T-helper 2 cell treated with Interferon-gamma antibody and Interleukin-4, amounts not matched to agents 5 μg/mL and 100 μg/mL, for 36 hours (primary cell): Measurements from ENCODE around the gene DAPK1.
"Not testable (repeated sequence)": the region's sequence is repeated elsewhere in the genome, so short reads cannot be mapped to it uniquely, and the experiment has no call there.

Experiments used
- DNase-seq: peaks from one replicate; pipeline ENCODE4 v3.0.0; 2021; ENCODE audit warnings: low spot score
- H3K27ac Mint-ChIP-seq: one replicate; pipeline ENCODE4 v1.8.0; 2021; ENCODE audit warnings: mild to moderate bottlenecking, mixed read lengths
- H3K27me3 Mint-ChIP-seq: one replicate; pipeline ENCODE4 v1.8.0; 2021; ENCODE audit warnings: low read depth, mixed read lengths
- H3K36me3 Mint-ChIP-seq: one replicate; pipeline ENCODE4 v1.8.0; 2021; ENCODE audit warnings: low read depth, mixed read lengths
- H3K4me1 Mint-ChIP-seq: one replicate; pipeline ENCODE4 v1.8.0; 2021; ENCODE audit warnings: low read depth, mixed read lengths
- H3K4me3 Mint-ChIP-seq: one replicate; pipeline ENCODE4 v1.8.0; 2022; ENCODE audit warnings: mild to moderate bottlenecking, moderate library complexity, mixed read lengths
- H3K9me3 Mint-ChIP-seq: one replicate; pipeline ENCODE4 v1.8.0; 2021; ENCODE audit warnings: mixed read lengths

The DAPK1 gene

DNA sequence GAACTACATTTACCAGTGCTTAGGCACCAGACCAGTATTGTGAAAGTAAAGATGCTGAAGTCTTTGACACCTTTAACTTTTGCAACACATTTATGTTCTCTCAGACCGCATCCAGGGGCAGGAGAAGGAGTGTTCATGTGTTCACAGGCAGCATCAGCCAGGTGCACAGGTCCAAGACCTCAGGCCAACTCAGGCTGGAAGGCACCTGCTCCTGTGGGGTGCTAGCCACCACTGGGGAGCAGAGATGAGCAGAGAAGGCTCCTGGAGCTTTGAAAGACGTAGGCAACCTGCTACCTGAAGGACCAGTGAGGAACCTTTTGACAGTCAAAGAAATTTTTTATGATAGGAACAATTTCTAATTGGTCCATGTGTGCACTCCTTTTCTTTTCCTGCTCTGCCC lies 35.6 kb downstream of the DAPK1 start:
- Mint-ChIP-seq H3K4me1 (peaks cover 11% of the 10 kb centered on the region), H3K36me3 (no peaks in the 10 kb centered on the region), H3K4me3 (no peak overlapping the region), H3K9me3 (no peaks in the 10 kb centered on the region), H3K27ac (no peak overlapping the region), H3K27me3 (no peaks in the 10 kb centered on the region)
- no peak for DNase-seq

DNA sequence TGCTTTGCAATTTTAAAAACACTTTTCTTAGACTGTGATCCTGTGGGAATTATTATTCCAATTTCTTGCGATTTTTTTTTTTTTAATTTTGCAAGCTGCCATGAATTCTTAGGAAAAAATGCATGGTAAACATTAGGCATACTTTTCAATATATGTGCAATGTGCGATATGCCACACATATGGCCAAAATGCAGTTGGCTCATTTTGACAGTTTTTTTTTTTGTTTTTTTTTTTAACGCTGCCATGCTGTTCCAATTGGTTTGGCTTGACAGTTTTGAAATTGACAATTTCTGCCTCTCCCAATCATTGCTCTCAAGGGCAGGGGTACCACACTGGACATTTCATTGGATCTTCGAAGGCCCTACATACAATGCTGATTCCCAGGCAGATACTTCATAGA lies 36.4 kb downstream of the DAPK1 start:
- Mint-ChIP-seq H3K4me3 (no peak overlapping the region), H3K27me3 (no peaks in the 10 kb centered on the region), H3K4me1 (peaks cover 11% of the 10 kb centered on the region), H3K9me3 (no peaks in the 10 kb centered on the region), H3K36me3 (no peaks in the 10 kb centered on the region), H3K27ac (no peak overlapping the region)
- no peak for DNase-seq

DNA sequence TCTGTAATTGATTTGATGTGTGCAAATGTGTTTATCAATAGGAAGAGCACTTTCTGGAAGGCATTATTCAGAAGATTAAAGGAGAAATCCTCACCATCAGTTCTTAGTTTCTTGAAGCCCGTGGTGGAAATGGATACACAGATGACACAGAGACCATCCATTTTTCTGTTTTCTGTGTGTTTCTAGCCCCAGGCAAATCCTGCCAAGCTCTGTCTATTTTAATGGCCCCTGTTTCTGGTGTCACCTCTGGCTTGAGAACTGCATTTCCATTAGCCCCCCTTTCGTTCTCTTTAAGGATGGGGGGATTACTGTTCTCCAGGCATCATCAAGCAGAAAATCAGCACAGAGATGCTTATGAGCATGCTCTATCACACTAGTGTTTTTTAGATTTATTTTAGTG lies 37.3 kb downstream of the DAPK1 start:
- Mint-ChIP-seq H3K4me3 (no peak overlapping the region), H3K27ac (no peak overlapping the region)

DNA sequence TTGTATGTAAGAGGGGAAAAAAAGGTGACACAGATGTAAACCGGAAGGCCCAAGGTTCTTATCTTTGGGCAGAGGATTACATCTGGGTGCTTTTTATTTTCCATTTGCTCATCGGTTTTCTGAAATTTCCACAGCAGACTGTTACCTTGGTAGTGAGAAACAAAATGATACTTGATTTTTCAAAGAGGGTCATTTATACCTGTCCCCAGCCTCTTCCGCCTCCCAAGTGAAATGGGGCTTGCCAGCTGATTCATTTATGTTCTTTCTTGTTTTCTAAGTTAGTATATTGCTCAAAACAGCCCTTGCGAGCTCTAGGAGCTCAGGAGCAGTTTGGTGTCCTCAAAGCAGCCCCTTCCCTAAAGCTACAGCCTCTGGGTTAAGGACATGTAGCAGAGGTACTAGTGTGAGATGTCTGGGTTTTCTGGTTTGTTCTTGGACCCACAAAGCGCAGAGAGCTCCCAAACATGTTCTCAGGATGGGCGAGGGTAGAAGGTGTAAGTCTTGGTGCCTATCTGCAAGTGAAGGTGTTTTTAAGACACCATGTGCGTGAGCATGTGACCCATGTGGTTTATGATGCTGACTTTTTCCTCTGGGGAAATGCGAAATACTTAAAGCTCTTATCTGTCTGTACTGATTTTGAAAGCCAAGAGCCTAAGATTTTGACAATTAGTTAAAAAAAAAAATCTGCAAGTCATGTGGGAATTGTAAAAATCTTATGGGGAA lies 38.3 kb downstream of the DAPK1 start:
- Mint-ChIP-seq H3K27me3 (no peaks in the 10 kb centered on the region), H3K9me3 (no peaks in the 10 kb centered on the region), H3K27ac (peak overlapping the region; percentile 89), H3K4me1 (peaks cover 11% of the 10 kb centered on the region), H3K4me3 (peak overlapping the region; percentile 7), H3K36me3 (no peaks in the 10 kb centered on the region)
- DNase-seq, result peak; percentile 69

More for the DNA sequence above, 37.3 kb downstream of the DAPK1 start:
- no peak for DNase-seq
- Mint-ChIP-seq H3K36me3 (no peaks in the 10 kb centered on the region), H3K9me3 (no peaks in the 10 kb centered on the region), H3K27me3 (no peaks in the 10 kb centered on the region), H3K4me1 (peaks cover 11% of the 10 kb centered on the region)

DNA sequence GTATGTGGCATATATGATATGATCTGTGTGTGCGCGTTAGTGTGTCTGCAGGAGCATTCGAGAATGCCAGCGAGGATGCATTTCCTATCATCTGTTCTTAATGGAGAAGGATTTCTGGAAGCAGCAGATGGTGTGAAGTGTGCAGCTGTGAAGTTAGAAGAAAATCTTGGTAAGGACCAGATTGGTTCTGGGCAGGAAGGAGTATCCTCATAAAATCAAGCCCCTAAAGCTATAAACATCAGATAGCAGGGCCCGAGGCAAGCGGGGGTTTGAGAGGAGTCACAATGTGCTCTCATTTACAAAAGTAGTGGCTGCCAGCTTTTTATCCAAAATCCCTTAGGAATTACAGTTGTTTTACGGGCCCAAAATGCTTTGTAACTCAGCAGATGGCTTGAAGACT lies 40.0 kb downstream of the DAPK1 start:
- Mint-ChIP-seq H3K4me1 (peaks cover 14% of the 10 kb centered on the region), H3K27me3 (no peaks in the 10 kb centered on the region), H3K9me3 (no peaks in the 10 kb centered on the region), H3K27ac (no peak overlapping the region), H3K4me3 (no peak overlapping the region), H3K36me3 (no peaks in the 10 kb centered on the region)
- DNase-seq, result no peak

DNA sequence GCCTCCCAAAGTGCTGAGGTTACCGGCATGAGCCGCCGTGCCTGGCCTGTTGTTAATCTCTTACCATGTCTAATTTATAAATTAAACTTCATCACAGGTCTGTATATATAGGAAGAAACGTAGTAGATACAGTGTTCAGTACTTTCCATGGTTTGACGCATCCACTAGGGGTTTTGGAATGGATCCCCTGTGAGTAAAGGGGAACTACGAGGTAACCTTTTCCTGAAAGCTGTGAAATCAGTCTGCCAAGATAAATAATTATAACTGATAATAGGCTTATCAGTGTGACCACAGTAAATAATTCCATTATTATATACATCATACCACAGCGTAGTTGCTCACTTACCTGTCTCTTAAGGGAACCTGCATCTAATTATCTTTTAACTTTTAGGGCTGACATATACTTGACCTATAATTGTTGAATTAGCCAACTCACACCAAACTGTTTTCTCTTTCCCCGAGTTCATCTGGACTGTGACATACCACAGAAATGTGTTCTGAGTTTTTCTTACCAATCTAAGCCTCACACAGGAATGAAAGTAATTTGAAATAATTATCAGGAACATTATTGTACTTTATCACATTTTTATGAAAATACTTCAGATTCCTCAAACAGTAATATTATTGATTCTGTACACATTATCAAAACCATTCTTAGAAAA lies 42.9 kb downstream of the DAPK1 start:
- Mint-ChIP-seq H3K27ac (no peak overlapping the region), H3K27me3 (no peaks in the 10 kb centered on the region), H3K4me1 (peaks cover 20% of the 10 kb centered on the region), H3K9me3 (no peaks in the 10 kb centered on the region), H3K36me3 (no peaks in the 10 kb centered on the region), H3K4me3 (no peak overlapping the region)
- no peak for DNase-seq

DNA sequence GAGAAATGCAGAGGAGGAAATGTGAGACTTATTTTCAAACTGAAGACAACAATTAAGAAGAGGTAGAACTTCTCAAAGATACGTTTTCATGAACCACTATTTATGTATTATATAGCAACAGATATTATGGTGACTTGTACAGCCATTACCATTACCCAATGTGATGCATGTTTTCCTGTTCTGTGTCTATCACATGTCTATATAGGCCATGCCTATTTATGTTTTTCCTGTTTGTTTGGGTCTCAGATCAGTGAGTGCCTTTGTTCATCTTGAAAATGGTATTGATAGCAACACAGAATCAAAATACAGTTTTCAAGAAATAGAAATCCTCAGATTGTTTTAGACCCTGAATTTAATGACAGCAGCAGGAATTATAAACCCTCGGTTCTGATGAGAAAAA lies 44.0 kb downstream of the DAPK1 start:
- H3K27me3 Mint-ChIP-seq, result no peaks in the 10 kb centered on the region
- H3K4me3 Mint-ChIP-seq, result no peak overlapping the region
- DNase-seq, result no peak
- peaks cover 13% of the 10 kb centered on the region for H3K4me1 Mint-ChIP-seq
- H3K27ac Mint-ChIP-seq, result no peak overlapping the region
- H3K36me3 Mint-ChIP-seq, result no peaks in the 10 kb centered on the region
- no peaks in the 10 kb centered on the region for H3K9me3 Mint-ChIP-seq

DNA sequence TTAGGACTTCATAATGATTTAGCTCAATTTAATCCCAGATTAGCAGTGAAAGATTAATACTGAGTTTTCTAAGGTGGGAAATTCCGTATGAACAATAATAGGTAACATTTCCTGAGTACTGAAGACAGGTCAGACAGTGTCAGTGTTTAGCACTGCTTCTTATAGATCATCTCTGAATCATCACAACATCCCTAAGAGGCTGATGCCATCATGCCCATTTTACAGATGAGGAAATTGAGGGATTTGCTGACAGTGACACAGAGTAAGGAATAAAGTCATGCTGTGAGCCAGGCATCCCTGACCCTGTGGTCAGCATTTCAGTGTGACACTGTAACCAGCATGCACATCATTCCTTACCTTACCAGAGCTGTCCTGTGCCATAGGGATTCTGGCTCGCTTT lies 44.5 kb downstream of the DAPK1 start:
- Mint-ChIP-seq H3K9me3 (no peaks in the 10 kb centered on the region), H3K4me1 (peaks cover 13% of the 10 kb centered on the region), H3K4me3 (no peak overlapping the region), H3K27ac (no peak overlapping the region), H3K36me3 (no peaks in the 10 kb centered on the region), H3K27me3 (no peaks in the 10 kb centered on the region)
- DNase-seq, result no peak

DNA sequence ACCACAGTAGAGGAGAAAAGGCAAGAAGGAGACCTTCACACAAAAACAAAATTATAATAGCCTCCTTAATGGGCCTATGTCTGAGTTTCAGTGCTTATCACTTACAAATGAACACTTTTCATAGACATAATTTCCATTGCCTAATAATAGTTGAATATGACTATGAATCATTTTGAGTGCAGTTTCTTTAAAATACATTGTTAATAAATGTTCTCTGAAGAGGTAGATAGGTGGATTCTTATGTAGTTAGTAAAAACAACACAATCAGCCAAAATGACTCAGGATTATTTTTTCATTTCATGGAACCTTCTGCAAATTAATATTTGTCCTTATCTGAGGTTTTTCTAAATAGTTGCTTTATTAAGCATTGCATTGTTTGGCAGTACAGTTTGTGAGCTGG lies 45.6 kb downstream of the DAPK1 start:
- H3K9me3 Mint-ChIP-seq, result no peaks in the 10 kb centered on the region
- H3K36me3 Mint-ChIP-seq, result no peaks in the 10 kb centered on the region
- H3K4me3 Mint-ChIP-seq, result no peak overlapping the region
- H3K27me3 Mint-ChIP-seq, result no peaks in the 10 kb centered on the region
- peaks cover 9% of the 10 kb centered on the region for H3K4me1 Mint-ChIP-seq
- H3K27ac Mint-ChIP-seq, result no peak overlapping the region
- no peak for DNase-seq

DNA sequence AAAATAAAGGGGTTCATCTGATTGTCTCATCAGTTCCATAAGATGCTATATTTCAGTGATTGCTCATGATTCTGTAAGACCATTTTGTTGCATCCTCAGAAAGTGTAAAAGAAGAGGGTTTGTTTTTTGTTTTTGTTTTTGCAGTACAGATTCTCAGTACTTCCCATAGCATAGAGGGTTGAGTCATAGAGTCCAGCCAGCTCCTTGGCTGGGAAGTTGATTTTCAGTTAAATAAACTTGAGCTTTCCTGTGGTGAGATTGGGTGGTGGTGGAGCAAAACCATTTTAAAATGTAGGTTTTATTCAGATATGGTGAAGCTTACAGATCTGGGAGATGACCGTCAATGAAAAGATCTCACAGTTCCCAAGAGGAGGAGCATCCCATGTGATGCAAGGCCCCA lies 48.2 kb downstream of the DAPK1 start:
- H3K4me3 Mint-ChIP-seq, result no peak overlapping the region
- no peaks in the 10 kb centered on the region for H3K9me3 Mint-ChIP-seq
- H3K4me1 Mint-ChIP-seq, result peaks cover 9% of the 10 kb centered on the region
- DNase-seq, result no peak
- H3K36me3 Mint-ChIP-seq, result no peaks in the 10 kb centered on the region
- no peak overlapping the region for H3K27ac Mint-ChIP-seq
- H3K27me3 Mint-ChIP-seq, result peaks cover 6% of the 10 kb centered on the region

DNA sequence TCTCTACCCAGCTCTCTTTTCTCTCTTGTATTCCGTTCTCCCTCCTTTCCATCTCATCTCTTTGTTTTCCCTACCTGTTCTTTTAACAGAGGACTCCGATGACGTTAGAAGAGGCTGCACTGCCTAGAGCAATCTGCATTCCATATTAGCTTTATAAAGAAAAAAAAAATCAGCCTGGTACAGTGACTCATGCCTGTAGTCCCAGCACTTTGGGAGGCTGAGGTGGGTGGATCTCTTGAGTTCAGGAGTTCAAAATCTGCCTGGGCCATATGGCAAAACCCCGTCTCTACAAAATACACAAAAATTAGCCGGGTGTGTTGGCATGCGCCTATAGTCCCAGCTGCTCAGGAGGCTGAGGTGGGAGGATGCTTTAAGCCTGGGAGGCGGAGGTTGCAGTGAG lies 49.0 kb downstream of the DAPK1 start:
- no peak overlapping the region for H3K27ac Mint-ChIP-seq
- H3K27me3 Mint-ChIP-seq, result peaks cover 6% of the 10 kb centered on the region
- no peaks in the 10 kb centered on the region for H3K36me3 Mint-ChIP-seq
- H3K4me3 Mint-ChIP-seq, result no peak overlapping the region
- no peaks in the 10 kb centered on the region for H3K9me3 Mint-ChIP-seq
- no peak for DNase-seq
- H3K4me1 Mint-ChIP-seq, result peaks cover 9% of the 10 kb centered on the region

DNA sequence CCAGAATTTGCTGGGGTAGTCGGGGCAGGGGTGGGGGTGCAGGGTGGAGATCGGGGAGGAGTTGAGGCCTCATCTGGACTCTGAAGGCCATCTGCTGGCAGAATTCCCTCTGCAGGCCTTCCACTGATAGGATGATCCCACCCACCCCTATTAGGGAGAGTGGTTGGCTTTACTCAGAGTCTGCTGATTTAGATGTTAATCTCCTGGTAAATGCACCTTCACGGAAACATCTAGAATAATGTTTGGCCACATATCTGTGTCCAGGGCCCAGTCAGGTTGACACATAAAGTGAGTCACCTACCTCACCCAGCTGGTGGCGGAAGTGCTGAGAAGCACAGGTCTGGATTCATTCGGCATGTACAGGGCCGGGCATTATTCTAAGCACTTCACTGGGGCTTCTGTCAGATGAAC lies 50.0 kb downstream of the DAPK1 start:
- Mint-ChIP-seq H3K4me3 (no peak overlapping the region), H3K36me3 (no peaks in the 10 kb centered on the region), H3K27me3 (peaks cover 6% of the 10 kb centered on the region), H3K9me3 (no peaks in the 10 kb centered on the region), H3K4me1 (peaks cover 6% of the 10 kb centered on the region), H3K27ac (no peak overlapping the region)
- no peak for DNase-seq

DNA sequence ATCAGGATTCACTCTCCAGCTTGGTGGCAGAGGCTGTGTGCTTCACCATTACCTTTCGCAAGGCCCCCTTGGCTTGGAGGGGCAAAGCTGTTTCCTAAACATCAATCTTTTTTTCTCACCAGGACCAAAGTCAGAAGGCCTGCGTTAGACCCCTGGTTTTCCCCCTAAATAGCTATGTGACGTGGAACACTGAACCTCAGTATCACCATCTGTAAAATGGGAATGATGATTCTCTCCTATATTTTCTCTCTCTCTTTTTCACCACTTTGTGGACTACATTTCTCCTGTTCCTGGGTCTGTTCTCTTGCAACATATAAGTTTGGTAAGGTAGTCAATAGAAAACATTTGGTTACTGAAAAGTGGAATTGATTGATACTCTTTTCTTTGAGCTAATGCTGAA lies 50.5 kb downstream of the DAPK1 start:
- H3K4me3 Mint-ChIP-seq, result no peak overlapping the region
- peaks cover 1% of the 10 kb centered on the region for H3K4me1 Mint-ChIP-seq
- DNase-seq, result no peak
- H3K9me3 Mint-ChIP-seq, result no peaks in the 10 kb centered on the region
- H3K27ac Mint-ChIP-seq, result no peak overlapping the region
- H3K36me3 Mint-ChIP-seq, result no peaks in the 10 kb centered on the region
- peaks cover 6% of the 10 kb centered on the region for H3K27me3 Mint-ChIP-seq

DNA sequence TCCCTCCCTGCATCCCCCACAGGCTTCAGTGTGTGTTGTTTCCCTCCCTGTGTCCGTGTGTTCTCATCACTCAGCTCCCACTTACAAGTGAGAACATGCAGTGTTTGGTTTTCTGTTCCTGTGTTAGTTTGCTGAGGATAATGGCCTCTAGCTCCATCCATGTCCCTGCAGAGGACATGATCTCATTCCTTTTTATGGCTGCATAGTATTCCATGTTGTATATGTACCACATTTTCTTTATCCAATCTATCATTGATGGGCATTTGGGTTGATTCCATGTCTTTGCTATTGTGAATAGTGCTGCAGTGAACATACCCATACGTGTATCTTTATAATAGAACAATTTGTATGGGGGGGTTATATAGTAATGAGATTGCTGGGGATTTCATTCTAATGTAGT lies 51.4 kb downstream of the DAPK1 start:
- not testable (repeated sequence) for H3K27me3 Mint-ChIP-seq, H3K9me3 Mint-ChIP-seq, DNase-seq, H3K4me1 Mint-ChIP-seq, H3K27ac Mint-ChIP-seq, H3K36me3 Mint-ChIP-seq, H3K4me3 Mint-ChIP-seq

DNA sequence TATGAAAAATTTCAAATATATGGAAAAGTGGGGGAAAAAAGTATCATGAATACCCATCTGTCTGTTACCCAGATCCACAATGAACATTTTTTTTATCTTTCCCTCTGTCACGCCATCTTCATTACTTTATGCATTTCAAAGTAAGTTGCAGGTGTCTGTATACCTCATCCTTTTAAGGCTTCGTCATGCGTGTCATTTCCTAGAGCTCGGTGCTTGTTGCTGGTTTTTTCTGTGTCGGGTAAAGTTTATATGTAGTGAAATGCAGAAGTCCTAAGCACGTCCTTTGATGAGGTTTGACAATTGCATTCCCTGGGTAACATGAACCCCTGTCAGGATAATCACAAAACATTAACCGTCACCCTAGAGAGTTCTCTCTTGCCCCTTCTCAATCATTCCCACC lies 52.1 kb downstream of the DAPK1 start:
- H3K9me3 Mint-ChIP-seq, result no peaks in the 10 kb centered on the region

More for the DNA sequence above, 52.1 kb downstream of the DAPK1 start:
- DNase-seq, result no peak
- Mint-ChIP-seq H3K4me3 (no peak overlapping the region), H3K4me1 (no peaks in the 10 kb centered on the region), H3K27ac (no peak overlapping the region), H3K36me3 (no peaks in the 10 kb centered on the region), H3K27me3 (peaks cover 6% of the 10 kb centered on the region)
